CD4-positive, alpha-beta T cell treated with Interleukin-12 subunit alpha and Interleukin-12 subunit beta, for 1 hour (primary cell): ENCODE measurements around the gene GTF2H2C.
A peak's percentile ranks its signal among the peaks of the same experiment; 100 is the strongest.
"Not testable (repeated sequence)": the region's sequence is repeated elsewhere in the genome, so short reads cannot be mapped to it uniquely, and the experiment has no call there.

Source experiments
- DNase-seq: peaks from one replicate; pipeline ENCODE4 v3.0.0-alpha.2; 2020

The GTF2H2C gene

DNA sequence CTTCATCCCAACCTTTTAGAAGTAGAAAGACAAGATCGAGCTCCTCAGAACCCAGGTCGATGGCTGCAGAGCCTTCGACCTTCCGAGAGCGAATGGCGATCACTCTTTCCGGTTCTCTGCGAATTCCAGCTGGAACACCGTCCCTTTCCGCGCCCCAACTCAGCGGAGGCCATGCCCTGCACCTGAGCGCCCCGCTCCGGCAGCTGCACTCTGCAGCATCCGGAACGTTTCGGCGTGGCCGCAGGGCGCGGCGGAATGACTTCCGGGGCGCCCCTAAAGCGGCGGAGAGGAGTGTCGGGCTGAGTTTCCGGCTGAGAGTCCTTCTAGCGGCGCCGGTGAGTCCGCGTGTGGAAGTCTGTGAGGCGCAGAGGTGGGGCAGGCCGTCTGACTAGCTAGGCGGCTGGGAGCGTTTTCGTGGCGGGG lies at the start of gene GTF2H2C:
GTF2H2C (plus strand) TSS at position 284 of the 423 bp plus-strand sequence. CDS start 4,942 bp downstream, outside the sequence.
- peak; percentile 80 for DNase-seq

DNA sequence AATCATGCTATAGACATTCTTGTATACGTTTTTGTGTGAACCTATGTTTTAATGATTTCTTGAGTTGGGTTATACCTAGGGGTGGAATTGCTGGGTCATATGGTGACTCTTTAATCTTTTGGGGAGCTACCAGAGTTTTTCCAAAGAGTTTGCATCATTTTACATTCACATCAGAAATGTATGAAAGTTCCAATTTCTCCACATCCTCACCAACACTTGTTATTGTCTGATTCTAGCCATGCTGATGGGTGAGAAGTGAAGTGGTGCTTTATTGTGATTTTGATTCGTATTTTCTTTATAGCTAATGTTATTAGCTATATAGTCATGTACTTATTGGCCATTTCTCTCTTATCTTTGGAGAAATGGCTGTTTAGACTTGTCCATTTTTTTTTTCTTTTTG lies 49.3 kb upstream of the GTF2H2C start:
- DNase-seq: no peak

DNA sequence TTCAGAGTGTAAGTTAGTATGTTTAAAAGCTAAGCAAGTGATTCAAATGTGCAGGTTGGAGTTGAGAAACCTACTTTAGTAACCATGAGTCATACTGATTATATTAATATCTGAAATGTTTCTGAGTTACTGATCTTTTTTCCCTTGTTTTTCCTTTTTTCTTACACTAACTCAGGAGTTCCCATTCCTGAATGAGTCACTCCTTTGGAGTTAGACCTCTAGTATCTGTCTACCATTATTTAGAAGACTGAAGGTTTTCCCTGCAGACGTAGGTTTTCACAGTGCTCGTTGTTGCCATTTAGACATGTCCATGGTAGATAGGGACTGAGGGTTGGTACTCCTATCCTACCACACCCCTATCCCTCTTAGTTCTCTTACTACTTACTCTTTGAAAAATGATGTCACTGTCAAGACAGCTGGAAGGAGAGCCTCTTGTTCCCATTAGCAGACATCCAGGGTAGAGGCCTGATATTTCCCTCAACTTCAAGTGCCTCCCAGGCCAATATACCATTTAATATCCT lies 47.2 kb upstream of the GTF2H2C start:
- DNase-seq: no peak

DNA sequence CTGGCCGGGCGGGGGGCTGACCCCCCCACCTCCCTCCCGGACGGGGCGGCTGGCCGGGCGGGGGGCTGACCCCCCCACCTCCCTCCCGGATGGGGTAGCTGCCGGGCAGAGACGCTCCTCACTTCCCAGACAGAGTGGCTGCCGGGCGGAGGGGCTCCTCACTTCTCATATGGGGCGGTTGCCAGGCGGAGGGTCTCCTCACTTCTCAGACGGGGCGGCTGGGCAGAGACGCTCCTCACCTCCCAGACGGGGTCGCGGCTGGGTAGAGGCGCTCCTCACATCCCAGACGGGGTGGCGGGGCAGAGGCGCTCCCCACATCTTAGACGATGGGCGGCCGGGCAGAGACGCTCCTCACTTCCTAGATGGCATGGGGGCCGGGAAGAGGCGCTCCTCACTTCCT lies 44.4 kb upstream of the GTF2H2C start:
- not testable (repeated sequence) for DNase-seq

DNA sequence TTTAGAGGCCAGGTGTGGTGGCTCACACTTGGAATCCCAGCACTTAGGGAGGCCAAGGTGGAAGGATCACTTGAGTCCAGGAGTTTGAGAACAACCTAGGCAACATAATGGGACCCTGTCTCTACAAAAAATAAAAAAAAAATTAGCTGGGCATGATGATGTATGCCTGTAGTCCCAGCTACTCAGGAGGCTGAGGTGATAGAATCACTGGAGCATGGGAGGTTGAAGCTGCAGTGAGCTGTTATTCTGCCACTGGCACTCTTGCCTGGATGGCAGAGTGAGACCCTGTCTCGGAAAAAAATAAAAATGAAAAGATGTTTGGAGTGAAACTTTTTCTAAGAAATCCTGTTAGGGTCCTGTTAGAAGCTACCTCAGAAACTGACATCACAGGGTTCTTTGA lies 43.2 kb upstream of the GTF2H2C start:
- no peak for DNase-seq

DNA sequence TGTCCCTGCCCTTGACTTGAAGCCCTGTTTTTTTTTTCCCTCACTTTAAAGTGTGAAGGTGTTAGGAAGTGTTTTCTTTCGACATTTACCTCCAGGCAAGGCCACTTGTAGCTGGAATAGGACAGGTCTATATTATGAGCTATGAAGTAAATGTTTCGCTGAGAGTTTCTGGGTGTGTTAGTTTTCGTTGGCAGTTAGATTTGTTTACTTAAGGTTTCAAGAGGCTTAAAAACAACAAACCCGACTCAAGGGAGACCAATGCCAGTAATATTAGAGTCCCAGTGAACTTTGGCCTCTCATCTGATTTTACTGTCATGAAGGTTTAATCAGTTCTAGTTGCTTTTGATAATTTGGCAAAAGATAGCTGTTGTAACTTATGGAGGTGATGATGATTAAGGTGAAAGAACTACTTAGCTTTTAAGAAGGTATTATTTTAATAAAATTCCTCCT lies 42.2 kb upstream of the GTF2H2C start:
- no peak for DNase-seq

DNA sequence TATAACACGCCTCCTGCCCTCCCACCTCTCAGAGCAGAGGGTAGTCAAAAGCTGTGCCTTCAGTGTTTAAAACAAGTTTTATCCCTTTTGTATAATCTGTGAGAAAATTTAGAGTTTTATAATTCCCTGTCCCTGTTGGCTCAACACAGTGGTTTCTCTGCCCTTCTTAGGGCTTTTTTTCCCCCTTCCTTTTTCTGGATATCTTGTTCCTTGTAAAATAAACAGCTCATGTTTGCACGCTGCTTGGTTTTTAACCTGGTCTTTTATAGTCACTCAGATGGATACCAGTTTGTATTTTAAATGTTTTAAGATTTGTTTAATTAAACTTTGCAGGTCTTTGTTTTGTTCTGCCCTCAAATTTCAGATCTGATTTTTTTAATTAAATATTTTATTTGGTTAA lies 40.7 kb upstream of the GTF2H2C start:
- no peak for DNase-seq

DNA sequence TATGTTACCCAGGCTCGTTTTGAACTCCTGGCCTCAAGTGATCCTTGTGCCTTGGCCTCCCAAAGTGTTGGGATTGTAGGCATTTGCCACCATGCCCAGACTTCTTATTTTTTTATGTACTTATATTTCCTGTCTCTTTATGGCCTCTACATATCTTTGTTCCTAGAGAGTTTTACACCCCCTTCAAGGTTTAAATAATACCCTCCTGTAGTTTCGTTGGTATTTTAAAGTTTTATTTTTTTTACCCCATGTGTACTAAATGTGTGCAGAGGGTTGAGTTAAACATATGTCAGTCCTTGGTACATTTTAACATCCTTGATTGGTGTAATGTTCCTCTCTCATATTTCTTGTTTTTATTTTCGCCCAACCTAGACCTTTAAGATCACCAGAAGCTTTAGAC lies 38.0 kb upstream of the GTF2H2C start:
- DNase-seq: no peak

DNA sequence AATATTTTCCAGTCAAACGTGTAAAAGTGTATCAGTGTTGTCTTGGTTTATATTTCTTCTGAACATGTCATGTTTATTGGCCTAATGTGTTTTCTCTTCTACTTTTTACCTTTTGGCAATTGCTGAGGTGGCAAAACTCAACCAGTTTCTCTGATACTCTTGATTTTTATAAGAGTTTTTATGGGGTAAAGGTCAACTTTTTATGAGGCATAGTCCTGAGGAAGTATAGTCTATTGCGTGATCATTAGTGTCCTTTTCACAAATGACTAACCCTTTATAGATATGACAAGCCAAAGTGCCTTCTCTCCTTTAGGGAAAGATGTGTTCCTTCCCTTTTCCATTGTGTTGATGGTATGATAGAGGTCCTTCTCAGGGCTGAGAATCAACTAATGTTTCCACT lies 34.5 kb upstream of the GTF2H2C start:
- no peak for DNase-seq

DNA sequence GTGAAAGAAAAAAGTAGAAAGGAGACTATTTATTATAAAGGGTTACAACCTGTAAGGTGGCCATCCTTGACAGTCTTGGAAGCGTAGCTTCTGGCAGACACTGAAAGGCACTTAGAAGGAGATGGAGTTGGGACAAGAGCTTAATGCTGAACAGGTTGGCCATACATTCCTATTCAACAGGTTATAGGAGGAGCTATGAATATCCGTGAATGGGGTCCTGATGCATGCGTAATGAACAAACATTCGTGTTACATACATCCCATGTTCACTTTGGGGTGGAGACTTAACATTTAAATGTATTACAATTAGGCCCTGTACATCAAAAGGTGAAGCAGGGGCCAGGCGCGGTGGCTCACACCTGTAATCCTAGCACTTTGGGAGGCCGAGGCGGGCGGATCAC lies 33.3 kb upstream of the GTF2H2C start:
- DNase-seq: no peak

DNA sequence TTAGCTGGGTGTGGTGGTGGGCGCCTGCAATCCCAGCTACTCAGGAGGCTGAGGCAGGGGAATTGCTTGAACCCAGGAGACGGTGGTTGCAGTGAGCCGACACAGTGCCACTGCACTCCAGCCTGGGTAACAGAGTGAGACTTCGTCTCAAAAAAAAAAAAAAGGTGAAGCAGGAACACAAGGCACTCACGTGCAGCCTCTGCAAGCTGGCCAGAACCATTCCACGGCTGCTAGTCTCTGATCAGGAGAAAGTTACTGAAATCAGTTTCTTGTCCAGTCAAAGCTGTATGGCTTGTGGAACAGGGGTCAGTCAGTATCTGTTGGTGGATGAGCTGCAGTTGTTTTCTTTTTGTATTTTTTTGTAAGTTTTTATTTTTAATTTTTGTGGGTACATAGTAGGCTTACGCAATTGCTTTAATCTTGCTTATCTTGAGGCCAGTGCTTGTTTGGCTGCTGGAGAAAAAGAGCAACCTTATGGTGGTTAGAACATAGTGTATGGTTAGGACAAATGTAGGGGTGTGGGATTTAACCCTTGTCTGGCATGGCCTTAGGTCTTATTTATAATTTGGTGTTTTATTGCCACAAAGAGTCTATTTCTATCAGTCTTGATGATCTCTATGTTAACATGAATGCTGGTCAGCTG lies 32.7 kb upstream of the GTF2H2C start:
- no peak for DNase-seq

DNA sequence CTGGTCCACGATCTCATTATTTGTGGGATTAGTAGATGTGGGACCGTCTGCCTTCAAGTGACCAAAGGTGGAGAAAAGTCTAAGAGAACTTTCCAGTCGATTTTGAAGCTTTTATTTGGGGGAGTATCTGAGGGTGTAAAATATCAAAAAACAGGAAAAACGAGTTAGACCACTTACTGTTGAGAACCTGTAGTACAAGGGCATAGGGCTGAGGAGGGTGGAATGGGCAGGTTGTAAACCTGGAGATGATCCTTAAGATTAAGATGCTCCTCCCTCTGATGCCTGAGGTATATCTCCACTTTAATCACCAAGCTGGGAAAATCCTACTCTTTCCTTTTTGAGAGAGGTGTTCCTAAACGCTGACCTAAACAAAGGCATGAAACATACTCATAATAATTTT lies 32.0 kb upstream of the GTF2H2C start:
- no peak for DNase-seq

DNA sequence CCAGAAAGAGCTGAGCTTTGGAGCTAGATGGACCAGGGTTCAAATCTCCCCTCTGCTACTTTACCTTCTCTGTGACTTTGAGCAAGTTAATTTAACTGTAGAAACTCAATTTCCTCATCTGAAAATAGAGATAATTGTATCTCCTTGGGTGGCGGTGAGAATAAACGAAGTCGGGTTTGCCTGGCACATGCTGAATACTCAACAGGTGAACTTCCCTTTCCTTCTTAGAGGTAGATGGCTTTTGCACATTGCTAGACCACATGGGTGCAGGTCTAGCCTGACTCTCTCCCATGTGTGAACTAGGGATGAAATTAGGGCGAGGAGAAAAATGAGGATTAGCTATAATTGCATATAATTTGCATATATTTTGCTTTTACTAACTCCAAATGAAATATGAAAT lies 31.4 kb upstream of the GTF2H2C start:
- DNase-seq: no peak

DNA sequence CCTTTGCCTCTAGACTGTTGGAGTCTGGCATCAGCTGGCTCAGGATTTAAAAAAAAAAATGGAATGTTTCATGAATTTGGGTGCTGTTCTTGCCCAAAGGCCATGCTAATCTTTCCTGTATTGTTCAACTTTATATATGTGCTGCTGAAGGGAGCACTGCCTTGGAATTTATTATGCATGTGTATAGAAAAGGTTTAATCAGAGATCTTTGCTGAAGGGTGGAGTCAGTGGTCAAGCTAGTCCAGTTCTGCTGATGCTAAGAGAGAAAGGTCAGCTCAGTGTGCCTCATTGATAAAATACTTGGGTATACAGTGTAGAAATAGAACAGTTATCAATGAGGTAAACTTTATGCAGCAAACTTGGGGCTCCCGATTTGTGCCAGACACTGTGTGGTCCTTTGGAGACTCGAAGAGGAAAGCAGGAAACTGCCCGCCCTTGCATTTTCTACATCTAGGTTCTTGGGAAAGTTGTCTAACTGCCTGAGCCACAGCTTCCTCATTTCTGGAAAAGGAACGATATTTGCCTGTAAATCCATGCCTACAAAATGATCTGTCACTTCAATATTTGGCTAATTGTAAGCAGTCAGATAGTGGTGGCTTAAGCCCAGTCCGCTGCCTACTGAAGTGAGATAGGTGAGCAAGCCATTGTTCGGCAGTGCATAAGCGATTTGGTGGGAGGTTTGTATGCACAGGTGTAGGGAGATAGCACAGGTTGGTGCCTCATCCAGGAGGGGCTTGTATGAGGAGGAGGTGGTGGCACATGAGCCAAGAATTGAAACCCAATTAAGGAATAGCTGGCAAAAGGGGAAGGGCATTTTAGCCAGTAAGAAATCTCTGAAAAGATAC lies 29.2 kb upstream of the GTF2H2C start:
- DNase-seq: no peak

DNA sequence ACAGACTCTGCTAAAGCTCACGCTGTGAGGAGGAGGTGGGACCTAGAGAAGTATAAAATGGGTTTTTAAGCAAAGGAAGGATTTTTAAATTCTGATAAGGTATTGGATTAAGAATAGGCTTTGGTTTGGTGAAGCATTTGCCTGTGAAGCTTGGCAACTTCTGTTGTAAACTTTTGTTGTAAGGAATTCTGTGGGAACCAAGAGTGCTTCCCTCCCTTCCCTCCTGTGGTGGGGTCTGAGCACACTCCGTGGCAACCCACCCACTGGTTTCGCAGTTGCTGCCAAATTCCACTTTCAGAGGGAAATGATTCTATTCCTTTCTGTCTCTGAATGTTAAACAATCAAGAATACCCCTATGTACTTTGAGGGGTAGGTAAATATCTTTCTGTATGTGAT lies 28.6 kb upstream of the GTF2H2C start:
- DNase-seq: no peak

DNA sequence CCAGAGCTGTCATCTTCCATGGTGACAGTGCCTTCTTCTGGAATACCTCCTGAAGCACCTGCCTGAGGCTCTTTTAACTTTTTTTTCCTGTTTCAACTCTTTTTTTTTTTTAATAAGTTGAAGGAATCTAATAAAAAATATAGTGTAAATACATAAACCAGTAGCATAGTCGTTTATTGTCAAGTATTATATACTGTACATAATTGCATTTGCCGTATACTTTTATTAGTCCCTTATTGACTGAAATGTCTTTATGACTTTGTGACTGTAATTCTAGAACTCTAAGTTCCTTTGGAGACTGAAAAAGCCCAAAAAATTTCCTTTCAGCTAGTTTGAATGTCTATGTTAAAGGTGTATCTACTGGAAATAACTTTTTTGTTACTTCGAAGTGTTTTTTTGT lies 22.1 kb upstream of the GTF2H2C start:
- DNase-seq: not testable (repeated sequence)

DNA sequence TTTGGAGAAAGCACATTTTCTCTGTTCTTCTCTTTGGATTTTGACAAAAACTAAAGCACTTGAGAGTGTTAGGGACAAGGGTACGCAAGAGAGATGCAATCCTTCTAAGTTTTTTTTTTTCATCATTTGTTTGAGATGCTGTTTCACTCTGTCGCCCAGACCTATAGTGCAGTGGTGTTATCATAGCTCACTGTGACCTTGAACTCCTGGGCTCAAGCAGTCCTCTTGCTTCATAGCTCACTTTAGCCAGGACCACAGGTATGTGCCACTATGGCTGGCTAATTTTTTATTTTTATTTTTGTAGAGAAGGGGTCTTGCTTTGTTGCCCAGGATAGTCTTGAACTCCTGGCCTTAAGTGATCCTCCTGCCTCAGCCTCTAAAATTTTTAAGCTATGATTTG lies 21.3 kb upstream of the GTF2H2C start:
- not testable (repeated sequence) for DNase-seq

DNA sequence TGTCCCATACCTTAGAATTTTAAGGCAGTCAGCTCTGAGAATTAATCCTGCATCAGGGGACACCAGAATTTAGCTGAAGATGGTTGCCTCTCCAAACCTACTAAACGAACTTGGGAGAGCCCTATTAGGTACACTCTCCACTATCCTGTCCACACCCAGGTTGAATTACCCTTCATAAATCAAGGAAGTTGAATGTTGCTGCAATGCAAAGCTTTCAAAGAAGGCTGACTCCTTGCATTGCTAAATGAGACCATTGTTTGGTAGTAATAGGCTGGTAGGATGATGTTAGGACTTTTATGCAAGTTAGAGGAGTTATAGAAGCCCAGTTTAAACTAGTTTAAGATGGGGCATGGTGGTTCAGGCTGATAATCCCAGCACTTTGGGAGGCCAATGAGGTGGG lies 18.6 kb upstream of the GTF2H2C start:
- DNase-seq: not testable (repeated sequence)

DNA sequence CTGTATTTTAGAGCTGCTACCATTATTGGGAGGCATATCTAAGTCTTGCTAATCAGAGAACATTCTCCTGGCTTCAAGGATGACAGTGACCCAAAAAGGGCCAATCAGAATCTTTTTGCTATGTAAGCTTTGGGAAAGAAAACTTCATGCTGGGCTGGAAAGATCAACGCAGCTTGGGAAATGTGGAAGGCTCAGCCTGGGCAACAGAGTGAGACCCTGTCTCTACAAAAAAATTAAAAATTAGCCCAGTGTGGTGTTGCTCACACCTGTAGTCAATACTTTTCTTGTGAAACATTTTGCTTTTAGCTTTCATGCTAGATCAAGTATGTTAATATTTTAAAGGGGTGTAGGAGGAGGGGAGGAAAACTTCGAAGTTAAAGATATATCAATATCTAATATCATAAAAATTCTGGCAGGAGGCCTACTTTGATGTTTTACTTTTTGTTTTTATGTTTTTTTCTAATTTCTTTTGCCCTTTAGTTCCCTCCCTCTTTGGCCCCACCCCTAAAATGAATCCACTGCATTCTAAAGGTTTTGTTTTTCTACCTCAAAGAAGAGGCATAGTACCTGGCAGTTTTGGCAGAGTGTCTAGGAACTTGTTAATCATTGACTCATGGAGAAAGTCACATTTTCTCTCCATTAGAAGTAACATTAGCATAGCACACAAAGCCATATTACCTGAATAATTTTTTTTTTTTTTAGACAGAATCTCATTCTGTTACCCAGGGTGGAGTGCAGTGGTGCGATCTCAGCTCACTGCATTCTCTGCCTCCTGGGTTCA lies 17.0 kb upstream of the GTF2H2C start:
- not testable (repeated sequence) for DNase-seq

DNA sequence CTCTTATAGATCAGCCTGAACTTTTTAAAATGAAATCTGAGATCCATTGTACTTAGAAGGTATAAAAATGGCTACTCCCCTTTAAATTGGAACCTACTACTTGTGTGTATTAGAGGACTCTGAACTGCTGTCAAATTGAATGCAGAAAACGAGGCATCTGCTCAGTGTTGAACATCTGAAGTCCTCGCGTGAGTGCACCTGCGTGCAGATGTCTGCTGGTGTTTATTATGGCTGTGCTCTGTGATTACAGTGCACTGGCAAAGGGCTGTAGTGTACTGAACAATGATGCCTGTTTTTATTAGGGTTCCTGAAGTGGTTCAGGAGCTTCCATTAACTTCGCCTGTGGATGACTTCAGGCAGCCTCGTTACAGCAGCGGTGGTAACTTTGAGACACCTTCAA lies 15.4 kb upstream of the GTF2H2C start:
- DNase-seq: not testable (repeated sequence)

DNA sequence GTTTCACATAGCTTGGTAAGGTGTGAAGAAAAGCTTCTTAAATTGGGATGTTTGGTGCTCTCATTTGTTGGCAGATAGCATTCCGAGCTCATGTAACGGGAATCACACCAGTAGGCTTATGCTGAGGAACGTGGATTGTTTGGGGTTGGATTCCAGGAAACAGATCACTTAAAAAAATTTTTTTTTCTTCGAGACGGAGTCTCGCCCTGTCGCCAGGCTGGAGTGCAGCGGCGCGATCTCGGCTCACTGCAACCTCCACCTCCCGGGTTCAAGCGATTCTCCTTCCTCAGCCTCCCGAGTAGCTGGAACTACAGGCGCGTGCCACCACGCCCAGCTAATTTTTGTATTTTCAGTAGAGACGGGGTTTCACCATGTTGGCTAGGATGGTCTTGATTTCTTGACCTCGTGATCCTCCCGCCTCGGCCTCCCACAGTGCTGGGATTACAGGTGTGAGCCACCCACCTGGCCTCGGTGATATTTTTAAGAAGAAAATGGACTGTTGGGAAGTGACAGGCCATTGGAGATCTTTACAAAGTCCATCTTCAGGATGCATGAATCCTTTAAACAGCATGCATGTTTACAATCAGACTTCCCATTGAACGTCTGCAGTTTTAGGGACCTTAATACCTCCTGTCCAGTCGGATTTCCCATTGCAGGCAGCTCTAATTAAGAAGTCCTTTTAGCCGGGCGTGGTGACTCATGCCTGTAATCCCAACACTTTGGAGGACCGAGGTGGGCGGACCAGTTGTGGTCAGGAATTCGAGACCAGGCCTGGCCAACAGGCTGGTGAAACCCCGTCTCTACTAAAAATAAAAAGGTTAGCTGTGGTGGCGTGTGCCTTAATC lies 818 bp downstream of the GTF2H2C start:
- not testable (repeated sequence) for DNase-seq

DNA sequence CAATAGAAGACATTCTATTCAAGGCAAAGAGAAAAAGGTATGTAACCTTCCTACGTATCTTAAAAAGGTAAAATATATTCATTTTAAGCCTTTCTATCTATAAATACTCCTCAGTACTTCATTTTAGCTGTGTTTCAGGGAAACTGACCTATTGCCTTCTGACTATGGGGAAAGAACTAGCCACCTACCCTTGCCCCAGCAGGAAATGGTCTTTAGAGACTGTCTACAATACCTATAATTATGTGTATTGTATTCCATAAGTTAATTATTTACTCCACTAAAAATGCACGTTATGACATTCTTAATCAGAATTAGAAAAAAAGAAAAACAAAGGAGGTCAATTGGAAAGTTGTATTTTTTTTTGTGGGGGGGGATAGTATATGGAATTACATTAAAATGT lies 6.2 kb downstream of the GTF2H2C start:
- DNase-seq: not testable (repeated sequence)
